Caki2 (cell line): ENCODE data around the gene C20orf144. TPM values are rescaled to one million over a fixed set of nuclear protein-coding genes. Genes with fewer than 3 reads are reported as not detected.

ENCODE experiments used
- DNase-seq: peaks from one replicate; pipeline ENCODE4 v3.0.0-alpha.2; 2015; ENCODE audit warnings: low read depth
- in situ Hi-C: cut with HindIII; loops from 2 replicates; pipeline ENCODE4 v1.10.0; 2016; ENCODE audit warnings: low sequenced_read_pairs, low pct_unique_long_range_greater_than_20kb, mixed read lengths
- total RNA-seq: library from RNA; depleted of rRNA; stranded (reverse); fragments of >200 nt; shearing (Covaris generic); gene quantifications from 2 replicates; pipeline ENCODE4 v1.2.3, GENCODE V29; 2014; ENCODE audit warnings: low replicate concordance

C20orf144 gene
- total RNA-seq, 1 experiment from 2014 or later: 0.44 TPM

DNA sequence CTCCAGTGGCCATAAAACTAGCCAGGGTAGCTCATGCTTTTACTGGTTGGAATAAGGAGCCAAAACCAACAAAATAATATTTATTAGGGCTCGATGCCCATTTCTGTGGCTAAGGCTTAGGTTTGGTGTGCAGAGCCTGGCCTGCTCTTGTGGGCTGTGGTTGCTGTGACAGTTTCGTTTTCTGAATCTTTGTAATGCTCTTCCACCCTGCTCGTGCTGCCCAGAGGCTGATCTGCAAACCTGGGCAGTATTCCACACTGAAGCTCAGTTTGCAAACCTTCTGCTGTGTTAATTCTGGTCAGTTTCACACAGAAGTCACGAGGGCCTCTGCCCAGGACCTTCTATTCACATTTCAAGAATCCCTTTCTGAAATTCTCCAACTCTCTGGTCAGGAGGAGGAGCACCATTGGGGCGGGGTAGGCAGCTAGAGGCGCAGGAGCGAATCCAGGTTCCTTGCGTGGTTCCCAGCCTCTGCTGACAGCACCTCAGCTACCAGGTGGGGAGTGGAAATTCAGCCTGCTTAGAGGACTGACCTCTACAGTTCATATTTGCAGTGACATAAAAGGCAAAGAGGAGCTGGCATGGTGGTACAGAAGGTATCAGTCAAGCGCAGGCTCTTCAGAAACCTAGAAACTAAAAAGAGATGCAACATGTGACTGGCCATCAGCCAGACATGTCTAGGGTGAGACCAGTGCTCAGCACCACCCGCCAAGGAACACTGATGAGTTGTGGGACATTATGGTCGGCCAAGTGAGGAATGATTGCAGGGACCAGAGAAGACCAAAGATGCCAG, 14.3 kb upstream of the C20orf144 start:
- in situ Hi-C loops: no loop called here
- DNase-seq: peak; percentile 80

GRCh38 chr20:33648396-33649004, 13.6 kb upstream of the C20orf144 start:
- in situ Hi-C loops: no loop called here
- peak; percentile 71 for DNase-seq

- in situ Hi-C loops: no loop called here
- DNase-seq: no peak
These were observed 12.9 kb upstream of the C20orf144 start for GRCh38 chr20:33649201-33649681.

- in situ Hi-C loops: no loop called here
- no peak for DNase-seq
These were observed 11.9 kb upstream of the C20orf144 start for GRCh38 chr20:33650111-33650752.

DNA sequence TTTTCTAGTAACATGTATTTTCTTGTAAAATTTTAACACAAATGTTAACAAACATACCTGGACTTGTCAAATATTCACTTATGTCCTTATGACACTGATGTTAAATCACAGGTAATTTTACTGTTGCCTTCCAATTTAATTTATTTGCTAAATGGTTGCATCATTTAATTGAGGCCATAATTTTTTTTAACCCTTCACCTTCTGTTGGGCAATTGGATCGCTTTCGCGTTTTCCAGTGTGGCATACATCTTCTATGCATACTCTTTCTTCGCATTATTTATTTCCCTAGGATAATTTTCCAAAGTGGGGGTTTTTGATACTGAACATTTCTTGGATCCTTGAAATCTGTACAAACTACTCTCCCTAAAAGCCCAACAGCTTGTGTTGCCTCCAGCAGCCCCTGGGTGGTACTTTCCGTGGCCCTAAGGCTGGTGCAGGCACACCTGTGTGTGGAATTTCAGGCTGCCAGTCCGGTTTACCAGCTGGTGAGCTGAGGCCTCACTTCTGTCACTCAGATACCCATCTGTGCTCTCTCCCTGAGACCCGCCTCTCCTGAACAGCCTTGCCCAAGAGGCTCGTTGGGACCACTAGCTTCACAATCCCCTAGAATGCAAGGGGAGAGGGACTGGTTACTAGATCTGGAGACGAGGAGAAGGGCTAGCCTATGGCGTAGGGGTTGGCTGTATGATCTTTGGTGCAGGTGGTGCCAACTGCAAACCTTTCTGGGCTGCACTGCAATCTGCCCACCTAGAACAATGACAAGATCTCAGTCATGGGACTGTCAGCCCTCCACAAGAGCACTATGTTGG, 11.2 kb upstream of the C20orf144 start:
- no peak for DNase-seq
- in situ Hi-C loops: no loop called here

- DNase-seq: no peak
These were observed 10.5 kb upstream of the C20orf144 start for GRCh38 chr20:33651562-33652048.

DNA sequence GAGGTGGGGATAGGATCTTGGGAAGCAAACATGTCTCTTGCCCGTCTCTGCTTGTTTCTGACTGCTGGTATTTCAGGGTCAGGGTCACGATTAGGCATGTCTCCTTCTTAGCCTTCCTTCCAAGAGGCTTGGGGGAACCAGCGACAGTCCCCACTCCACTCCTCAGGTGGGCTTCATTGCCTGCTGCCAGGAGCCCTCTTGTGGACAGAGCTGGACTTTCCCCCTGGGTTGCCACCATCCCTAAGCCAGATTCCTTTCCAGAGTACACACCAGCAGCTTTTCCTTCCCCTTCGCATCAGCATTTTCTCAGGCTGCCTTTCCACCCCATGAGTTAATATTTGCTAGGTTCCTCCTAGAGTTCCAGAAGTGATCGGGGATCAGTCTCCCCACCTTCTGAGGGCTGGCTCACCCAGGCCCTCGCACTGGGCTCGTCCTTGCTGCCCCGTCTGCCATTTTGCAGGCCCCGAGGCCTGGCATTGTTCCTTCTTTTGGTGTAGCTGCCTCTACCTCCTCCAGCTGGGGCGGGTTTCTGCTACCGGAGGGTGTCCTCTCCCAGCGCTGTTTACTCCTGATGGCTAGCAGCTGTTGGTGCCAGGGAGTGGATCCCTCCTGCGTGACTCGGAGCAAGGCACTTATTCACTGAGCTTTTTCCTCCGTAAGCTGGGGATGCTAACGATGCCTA, 8.8 kb upstream of the C20orf144 start:
- DNase-seq: peak; percentile 73
- in situ Hi-C loops: no loop called here

More at GRCh38 chr20:33651562-33652048, 10.5 kb upstream of the C20orf144 start:
- in situ Hi-C loops: no loop called here

DNA sequence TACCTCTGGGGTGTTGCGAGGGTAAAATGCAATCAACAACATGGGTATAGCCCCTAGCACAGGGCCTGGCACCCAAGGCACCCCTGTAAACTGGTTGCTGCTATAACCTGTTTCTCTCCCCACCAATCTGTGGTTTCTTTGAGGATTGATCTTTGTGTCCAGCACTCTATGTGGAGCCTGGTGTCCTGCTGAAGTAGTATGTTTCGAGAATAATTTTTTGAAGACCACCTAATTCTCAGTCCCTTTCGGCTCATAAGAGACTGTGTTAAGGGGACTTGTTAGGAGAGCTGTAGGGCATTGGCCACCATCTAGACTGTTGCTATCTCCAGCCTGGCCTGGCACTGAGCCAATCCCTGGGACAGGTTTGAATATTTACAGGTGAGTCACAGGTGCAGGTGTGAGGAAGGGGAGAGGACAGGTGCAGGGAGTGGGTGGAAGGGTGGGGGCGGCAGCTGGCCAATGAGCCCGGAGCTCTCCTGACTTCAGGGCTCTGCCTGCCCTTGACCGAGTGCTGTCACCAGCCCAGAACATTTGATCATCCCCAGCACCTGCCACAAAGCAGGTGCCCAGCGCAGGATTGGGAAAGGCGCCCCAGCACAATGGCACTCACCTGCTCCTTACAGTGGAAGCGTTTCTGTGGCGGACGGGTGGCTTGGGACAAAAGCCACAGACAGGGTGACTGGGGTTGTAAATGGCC, 8.1 kb upstream of the C20orf144 start:
- in situ Hi-C loops: no loop called here
- no peak for DNase-seq

GRCh38 chr20:33654680-33655161, 7.4 kb upstream of the C20orf144 start:
- DNase-seq: no peak
- in situ Hi-C loops: no loop called here

- in situ Hi-C loops: no loop called here
- no peak for DNase-seq
These were observed 7.0 kb upstream of the C20orf144 start for GRCh38 chr20:33655164-33655563.

- no peak for DNase-seq
- in situ Hi-C loops: no loop called here
These were observed 5.9 kb upstream of the C20orf144 start for GRCh38 chr20:33656010-33656782.

GRCh38 chr20:33656783-33657703, 5.1 kb upstream of the C20orf144 start:
- no peak for DNase-seq
- in situ Hi-C loops: no loop called here

- no peak for DNase-seq
- in situ Hi-C loops: no loop called here
These were observed 4.4 kb upstream of the C20orf144 start for GRCh38 chr20:33657704-33658095.

- in situ Hi-C loops: no loop called here
- no peak for DNase-seq
These were observed 3.6 kb upstream of the C20orf144 start for GRCh38 chr20:33658510-33658909.

DNA sequence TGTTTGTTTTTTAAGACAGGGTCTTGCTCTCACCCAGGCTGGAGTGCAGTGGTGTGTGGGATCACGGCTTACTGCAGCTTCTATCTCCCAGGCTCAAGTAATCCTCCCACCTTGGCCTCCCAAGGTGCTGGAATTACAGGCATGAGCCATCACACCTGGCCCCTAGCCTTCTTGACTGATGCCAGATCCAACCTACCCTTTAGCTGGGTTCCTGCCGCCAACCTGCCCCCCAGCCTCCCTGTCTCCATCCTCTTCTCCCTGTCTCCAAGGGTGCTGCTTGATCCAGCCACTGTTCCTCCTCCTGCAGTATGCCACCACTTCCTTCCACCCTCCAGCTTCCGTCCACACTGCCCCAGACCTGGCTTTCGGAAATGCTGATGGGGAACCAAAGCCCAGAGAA, 3.2 kb upstream of the C20orf144 start:
- in situ Hi-C loops: no loop called here
- DNase-seq: no peak
